HG02981 (cell line): ENCODE results near the gene SNX7.

ENCODE experiments used
- ATAC-seq: cut with Tn5 transposase; IDR thresholded peaks from one replicate; pipeline ENCODE4 v1.9.1; 2021; ENCODE audit warnings: mild to moderate bottlenecking, moderate library complexity; ENCODE audit not compliant: unreplicated experiment

SNX7 gene

GRCh38 chr1:98763488-98764150 is 102.1 kb downstream of the SNX7 start:
- ATAC-seq, result no peak

- ATAC-seq, result no peak
Observed at GRCh38 chr1:98764485-98764884, 103.0 kb downstream of the SNX7 start.

GRCh38 chr1:98766255-98766654 is 104.7 kb downstream of the SNX7 start:
- peak; percentile 55 for ATAC-seq

- ATAC-seq, result no peak
Observed at GRCh38 chr1:98769162-98769561, 107.6 kb downstream of the SNX7 start.

- no peak for ATAC-seq
Observed at GRCh38 chr1:98781906-98782305, 120.4 kb downstream of the SNX7 start.

GRCh38 chr1:98783821-98784220 is 122.3 kb downstream of the SNX7 start:
- ATAC-seq, result no peak

- ATAC-seq, result no peak
Observed at GRCh38 chr1:98791498-98791897, 130.0 kb downstream of the SNX7 start.

- ATAC-seq, result no peak
Observed at GRCh38 chr1:98792123-98792522, 130.6 kb downstream of the SNX7 start.

GRCh38 chr1:98793136-98793535 is 131.6 kb downstream of the SNX7 start:
- no peak for ATAC-seq

- peak; percentile 97 for ATAC-seq
Observed at GRCh38 chr1:98794196-98794886, 132.8 kb downstream of the SNX7 start.

- ATAC-seq, result no peak
Observed at GRCh38 chr1:98796049-98796448, 134.5 kb downstream of the SNX7 start.

- ATAC-seq, result no peak
Observed at GRCh38 chr1:98797506-98797905, 136.0 kb downstream of the SNX7 start.
